ENCODE data around the gene ZNF888.
"Not testable (repeated sequence)": the region's sequence is repeated elsewhere in the genome, so short reads cannot be mapped to it uniquely, and the experiment has no call there.

Gene ZNF888

GRCh38 chr19:52943884-52944643 is 20.8 kb upstream of the ZNF888 start:
- no peak for DNase-seq (ENCODE audit: low read depth)
- H3K4me3 ChIP-seq (ENCODE audit: low read length): no peak overlapping the region
- no peak for TF ChIP-seq CTCF (conservative IDR thresholded peaks at IDR 0.05; ENCODE audit: low read length)

DNA sequence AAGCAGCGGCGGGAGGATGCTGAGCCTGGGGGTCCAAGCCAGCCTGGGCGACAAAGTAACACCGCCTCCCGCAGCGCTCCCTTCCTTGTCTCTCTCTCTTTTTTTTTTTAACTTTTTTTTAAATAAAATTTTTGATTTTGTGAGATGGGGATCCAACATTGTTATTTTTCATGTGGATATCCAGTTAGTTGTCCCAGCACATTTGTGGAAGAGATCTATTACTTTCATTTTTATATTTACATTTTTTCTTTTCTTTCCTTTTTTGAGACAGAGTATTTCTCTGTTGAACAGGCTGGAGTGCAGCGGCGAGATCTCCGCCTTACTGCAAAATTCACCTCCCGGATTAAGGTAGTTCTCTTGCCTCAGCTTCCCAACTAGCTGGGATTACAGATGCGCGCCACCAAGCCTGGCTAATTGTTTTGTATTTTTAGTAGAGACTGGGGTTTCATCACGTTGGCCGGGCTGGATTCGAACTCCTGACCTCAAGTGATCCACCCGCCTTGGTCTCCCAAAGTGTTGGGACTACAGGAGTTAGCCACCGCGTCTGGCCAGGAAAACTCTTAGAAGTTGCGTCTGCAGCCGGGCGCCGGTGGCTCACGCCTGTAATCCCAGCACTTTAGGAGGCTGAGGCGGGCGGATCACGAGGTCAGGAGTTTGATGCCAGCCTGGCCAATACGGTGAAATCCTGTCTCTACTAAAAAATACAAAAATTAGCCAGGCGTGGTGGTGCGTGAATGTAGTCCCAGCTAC is 20.1 kb upstream of the ZNF888 start:
- no peak for TF ChIP-seq CTCF (conservative IDR thresholded peaks at IDR 0.05; ENCODE audit: low read length)
- DNase-seq (ENCODE audit: low read depth): no peak
- H3K4me3 ChIP-seq (ENCODE audit: low read length): peak overlapping the region; percentile 87

DNA sequence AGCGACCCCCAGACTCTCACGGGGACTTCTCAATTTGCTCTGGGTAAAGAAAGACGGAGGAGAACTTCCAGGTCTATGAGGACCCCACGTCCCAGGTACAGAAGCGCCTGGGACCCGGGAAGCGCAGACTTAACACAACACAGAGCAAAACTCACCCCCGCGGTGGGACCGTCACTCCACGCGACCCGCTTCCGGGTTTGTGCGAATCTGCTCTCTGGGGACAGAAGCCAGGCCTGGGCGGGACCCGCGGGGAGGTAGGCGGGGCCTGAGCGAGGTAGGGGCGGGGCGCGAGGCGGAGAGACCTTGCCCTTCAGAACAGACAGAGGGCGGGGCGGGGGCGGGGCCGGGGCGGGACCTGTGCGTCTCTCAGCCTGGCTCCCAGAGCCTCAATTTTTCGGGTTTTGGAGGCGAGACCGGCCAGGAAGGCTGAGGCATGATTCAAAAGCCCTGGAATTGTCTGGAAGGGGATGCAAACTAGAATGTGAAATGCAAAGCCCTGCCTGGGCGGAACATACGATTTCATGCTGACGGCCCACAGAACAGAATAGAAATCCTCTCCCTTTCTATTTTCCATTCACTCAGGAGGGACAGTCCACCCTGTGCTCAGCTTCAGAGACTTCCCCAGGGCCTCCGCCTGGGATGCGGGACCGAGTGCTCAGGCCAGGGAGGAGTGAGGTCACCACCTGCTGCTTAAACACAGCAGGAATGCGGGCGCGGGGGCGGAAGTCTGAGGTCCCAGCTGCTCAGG is 19.3 kb upstream of the ZNF888 start:
- H3K4me3 ChIP-seq (ENCODE audit: low read length): peak overlapping the region; percentile 87
- TF ChIP-seq CTCF (conservative IDR thresholded peaks at IDR 0.05; ENCODE audit: low read length): no peak
- DNase-seq (ENCODE audit: low read depth): peak; percentile 76

GRCh38 chr19:52941941-52942385 is 18.7 kb upstream of the ZNF888 start:
- H3K4me3 ChIP-seq (ENCODE audit: low read length): peak overlapping the region; percentile 87
- DNase-seq (ENCODE audit: low read depth): peak; percentile 21
- TF ChIP-seq CTCF (conservative IDR thresholded peaks at IDR 0.05; ENCODE audit: low read length): no peak

DNA sequence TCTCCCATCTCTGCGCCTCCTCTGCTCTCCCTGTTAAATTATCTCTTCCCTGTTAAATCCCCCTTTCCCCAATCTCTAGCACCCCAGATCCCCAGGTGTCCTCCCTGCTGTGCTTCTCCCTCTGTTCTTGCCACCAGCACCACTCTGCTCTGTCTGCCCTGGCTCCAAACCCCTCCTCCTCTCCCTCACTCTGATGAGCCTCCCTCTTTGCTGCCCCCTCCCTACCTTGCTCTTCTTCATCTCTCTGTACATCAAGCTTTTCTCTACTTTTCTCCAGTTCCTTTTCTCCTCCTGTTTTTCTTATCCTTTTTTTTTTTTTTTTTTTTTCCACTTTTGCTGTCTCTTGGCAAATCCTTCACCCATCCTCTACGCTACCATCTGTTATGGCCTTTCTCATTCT is 18.3 kb upstream of the ZNF888 start:
- H3K4me3 ChIP-seq (ENCODE audit: low read length): peak overlapping the region; percentile 87
- DNase-seq (ENCODE audit: low read depth): not testable (repeated sequence)

GRCh38 chr19:52940905-52941304 is 17.7 kb upstream of the ZNF888 start:
- not testable (repeated sequence) for H3K4me3 ChIP-seq (ENCODE audit: low read length); DNase-seq (ENCODE audit: low read depth)

DNA sequence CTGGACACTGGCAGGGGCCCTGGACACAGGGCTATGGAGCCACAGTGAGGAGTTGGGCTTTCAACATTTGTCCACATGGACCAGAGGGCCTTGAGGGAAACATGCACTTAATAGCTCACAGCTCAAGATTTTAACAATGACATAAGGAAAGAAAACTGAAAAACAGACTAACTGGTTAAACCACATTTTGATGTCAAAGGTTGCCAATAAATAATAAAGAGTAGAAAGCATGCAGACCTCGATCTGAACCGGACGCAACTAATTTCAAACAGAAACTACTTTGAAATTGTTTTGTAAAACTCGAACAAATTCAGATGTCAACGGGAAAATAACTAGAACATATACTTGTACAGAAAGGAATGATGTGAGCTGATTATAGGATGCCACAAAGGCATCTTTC is 15.5 kb upstream of the ZNF888 start:
- H3K4me3 ChIP-seq (ENCODE audit: low read length): no peak overlapping the region
- no peak for DNase-seq (ENCODE audit: low read depth)
- TF ChIP-seq CTCF (conservative IDR thresholded peaks at IDR 0.05; ENCODE audit: low read length): no peak

Measured in AG10803 (cell line).